ENCODE results near the gene RBCK1. TPM values are rescaled to one million over a fixed set of nuclear protein-coding genes. Genes with fewer than 3 reads are reported as not detected.
"Not testable (repeated sequence)": the region's sequence is repeated elsewhere in the genome, so short reads cannot be mapped to it uniquely, and the experiment has no call there.

RBCK1 gene
- total RNA-seq, 2 donors from 2014 or later = 81.9 to 84.0 TPM

DNA sequence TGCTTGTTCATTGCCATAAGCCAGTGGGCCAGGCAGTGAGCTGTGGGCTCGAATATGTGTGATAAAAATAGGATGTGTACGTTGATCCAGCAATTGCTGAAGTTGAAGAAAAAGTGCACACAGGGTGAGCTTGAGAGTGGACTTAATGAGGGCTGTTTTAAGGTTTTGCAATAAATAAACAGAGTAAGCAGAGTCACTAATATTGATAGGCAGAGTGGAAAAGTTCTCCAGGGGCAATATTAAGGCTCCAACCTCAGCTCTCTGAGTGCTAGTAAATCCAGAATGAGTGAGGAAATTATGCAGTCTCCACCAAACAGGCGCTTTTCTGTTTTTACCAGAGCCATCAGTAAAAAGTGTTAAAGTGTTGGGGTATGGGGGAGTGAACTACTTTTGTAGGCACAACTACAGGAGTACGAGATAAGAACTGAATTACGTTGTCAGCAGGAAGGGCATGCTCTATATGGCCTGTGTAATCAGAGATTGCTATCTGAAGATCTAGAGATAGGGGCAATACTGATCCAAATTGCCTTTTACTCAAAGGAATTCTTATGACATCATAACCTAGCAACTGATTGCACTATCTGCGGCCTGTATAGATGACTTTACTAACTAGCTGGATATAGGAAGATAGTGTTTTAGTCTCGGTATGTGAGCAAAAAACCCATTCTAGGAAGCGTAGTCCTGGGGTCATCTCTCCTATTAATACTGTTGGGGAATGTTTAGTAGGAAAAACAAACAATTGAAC lies 61.8 kb downstream of the RBCK1 start:
- Mint-ChIP-seq H3K27ac (no peak overlapping the region), H3K9me3 (no peaks in the 10 kb centered on the region), H3K36me3 (ENCODE audit: low read depth) (peaks cover 5% of the 10 kb centered on the region), H3K4me1 (no peaks in the 10 kb centered on the region), H3K27me3 (no peaks in the 10 kb centered on the region), H3K4me3 (no peak overlapping the region)
- ATAC-seq (replicated peaks) = no peak

DNA sequence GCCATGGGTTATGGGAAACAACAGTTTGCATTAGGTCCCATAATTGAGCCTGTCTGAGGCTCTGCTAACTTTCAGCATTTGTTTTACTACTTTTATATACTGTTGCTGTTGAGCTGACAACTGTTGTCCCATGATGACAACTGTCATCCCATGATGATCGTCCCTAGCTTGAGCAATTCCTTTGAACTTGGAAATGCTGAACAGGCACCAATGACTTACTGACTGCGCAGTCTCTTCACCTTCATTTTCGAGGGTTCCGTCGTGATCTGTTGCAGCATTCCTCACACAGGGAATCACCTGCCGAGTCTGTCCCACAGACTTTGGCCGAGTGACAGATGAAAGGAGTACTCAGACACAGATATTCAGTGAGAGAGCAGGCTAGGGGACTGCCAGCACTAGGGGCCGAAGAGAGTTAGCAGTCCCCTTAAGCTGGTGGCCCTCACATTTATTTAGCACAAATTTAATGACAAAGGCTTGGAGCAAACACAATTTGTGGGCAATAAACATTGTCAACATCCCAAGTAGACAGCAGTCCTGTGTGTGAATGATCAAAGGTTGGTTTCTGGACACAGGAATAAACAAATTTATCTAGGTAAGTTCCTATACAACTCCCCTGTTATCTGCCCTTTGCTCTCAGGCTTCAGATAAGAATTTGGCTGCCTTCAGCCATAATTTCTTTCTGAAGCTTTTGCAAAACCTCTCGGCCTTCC lies 64.2 kb downstream of the RBCK1 start:
- H3K36me3 Mint-ChIP-seq (ENCODE audit: low read depth) = peaks cover 10% of the 10 kb centered on the region
- no peak overlapping the region for H3K4me3 Mint-ChIP-seq
- no peak for ATAC-seq (replicated peaks)
- H3K4me1 Mint-ChIP-seq = no peaks in the 10 kb centered on the region
- no peak overlapping the region for H3K27ac Mint-ChIP-seq
- H3K9me3 Mint-ChIP-seq = no peaks in the 10 kb centered on the region
- no peaks in the 10 kb centered on the region for H3K27me3 Mint-ChIP-seq

DNA sequence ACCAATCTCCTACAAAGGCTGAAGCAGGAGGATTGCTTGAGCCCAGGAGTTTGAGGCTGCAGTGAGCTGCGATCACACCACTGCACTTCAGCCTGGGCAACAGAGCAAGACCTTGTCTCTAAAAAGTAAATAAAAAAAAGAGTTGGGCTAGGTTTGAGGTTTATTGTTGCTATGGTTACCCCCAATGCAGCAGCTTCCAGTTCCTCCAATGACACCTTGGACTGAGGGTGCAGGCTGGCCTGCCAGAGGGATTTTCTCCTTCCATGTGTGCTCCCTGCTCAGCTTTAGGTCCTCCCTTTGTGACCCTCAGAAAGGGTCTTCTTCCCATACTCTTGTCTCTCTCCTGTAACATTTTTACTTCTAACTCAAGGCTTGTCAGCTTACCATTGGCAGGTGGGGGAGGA lies 64.8 kb downstream of the RBCK1 start:
- ATAC-seq (replicated peaks) = no peak
- H3K4me3 Mint-ChIP-seq = no peak overlapping the region
- no peaks in the 10 kb centered on the region for H3K9me3 Mint-ChIP-seq
- no peak overlapping the region for H3K27ac Mint-ChIP-seq
- H3K36me3 Mint-ChIP-seq (ENCODE audit: low read depth) = peaks cover 16% of the 10 kb centered on the region
- no peaks in the 10 kb centered on the region for H3K27me3 Mint-ChIP-seq
- no peaks in the 10 kb centered on the region for H3K4me1 Mint-ChIP-seq

DNA sequence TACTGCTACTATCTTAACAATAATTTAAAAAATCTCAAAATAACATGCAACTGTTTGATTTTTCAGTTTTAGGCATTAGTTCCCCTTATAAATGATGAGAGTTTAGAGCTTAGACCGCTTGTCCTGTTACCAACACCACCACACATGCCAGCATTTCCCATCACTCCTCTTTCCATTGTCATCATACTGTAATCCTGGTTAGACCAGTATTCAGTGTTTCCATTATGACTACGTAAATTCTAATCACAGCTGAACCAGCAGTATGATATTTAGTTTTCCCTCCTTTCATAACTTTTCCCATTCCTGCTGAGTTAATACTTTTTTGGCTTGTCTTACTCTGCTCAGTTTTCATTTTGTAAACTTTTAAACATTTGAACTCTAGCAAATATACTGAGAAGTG lies 66.5 kb downstream of the RBCK1 start:
- Mint-ChIP-seq H3K27me3 (no peaks in the 10 kb centered on the region), H3K4me3 (no peak overlapping the region), H3K4me1 (peaks cover 4% of the 10 kb centered on the region), H3K27ac (peak overlapping the region; percentile 47), H3K9me3 (no peaks in the 10 kb centered on the region), H3K36me3 (ENCODE audit: low read depth) (peaks cover 33% of the 10 kb centered on the region)
- no peak for ATAC-seq (replicated peaks)

DNA sequence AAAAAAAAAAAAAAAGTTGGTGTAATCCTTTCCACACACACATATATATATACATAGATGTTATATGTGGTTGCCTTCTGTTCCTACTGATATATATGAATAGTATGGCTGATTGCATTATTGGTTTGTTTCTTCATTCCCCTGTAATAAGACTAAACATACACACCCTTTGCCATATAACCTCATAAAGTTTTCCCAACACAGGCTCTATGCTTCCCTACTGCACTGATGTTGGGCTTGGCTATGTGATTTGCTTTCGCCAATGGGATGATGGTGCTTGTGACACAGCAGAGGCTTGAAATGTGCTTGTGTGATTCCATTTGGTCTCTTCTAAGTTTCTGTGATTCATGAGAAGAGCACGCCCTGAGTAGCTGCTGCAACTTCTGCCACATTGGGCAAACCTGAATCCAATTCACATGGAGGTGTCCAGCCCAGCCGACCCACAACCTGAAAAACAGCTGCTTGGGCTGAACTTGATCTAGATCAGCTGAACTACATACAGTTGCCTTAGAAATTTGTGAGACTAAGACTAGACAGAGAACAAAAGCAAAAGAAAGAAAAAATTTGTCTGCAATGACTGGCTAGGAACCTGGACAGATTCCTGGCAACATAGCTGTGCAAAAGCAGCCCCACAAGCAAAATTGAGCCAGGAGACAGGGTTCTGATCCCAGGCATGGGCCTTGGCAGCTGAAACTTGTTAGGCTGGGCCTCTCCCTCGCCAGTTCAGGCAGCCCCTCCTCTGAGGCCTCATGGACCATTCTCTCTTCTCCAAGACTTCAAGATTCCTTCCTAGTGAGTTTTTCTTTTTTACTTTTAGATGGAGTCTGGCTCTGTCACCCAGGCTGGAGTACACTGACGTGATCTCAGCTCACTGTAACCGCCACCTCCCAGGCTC lies 67.6 kb downstream of the RBCK1 start:
- Mint-ChIP-seq H3K4me3 (no peak overlapping the region), H3K36me3 (ENCODE audit: low read depth) (peaks cover 44% of the 10 kb centered on the region), H3K4me1 (peaks cover 4% of the 10 kb centered on the region), H3K27me3 (no peaks in the 10 kb centered on the region), H3K27ac (no peak overlapping the region), H3K9me3 (no peaks in the 10 kb centered on the region)
- ATAC-seq (replicated peaks) = no peak

DNA sequence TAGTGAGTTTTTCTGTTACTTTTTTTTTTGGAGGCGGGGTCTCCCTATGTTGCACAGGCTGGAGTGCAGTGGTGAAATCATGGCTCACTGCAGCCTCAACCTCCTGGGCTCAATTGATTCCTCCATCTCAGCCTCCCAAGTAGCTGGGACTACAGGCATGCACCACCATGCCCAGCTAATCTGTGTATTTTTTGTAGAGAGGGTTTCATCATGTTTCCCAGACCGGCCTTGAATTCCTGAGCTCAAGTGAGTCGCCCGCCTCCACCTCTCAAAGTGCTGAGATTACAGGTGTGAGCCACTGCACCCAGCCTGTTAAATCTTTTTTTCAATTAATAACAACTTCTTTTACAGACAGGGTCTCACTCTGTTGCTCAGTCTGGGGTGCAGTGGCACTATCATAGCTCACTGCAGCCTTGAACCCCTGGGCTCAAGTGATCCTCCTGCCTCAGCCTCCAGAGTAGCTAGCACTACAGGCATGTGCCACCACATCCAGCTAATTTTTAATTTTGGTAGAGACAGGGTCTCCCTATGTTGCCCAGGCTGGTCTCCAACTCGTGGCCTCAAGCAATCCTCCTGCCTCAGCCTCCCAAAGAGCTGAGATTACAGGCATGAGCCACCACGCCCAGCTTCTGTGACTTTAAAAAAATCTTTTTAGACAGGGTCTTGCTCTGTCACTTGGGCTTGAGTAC lies 68.6 kb downstream of the RBCK1 start:
- H3K27me3 Mint-ChIP-seq; H3K4me1 Mint-ChIP-seq; H3K27ac Mint-ChIP-seq; H3K9me3 Mint-ChIP-seq; ATAC-seq (replicated peaks); H3K4me3 Mint-ChIP-seq: not testable (repeated sequence)
- peaks cover 47% of the 10 kb centered on the region for H3K36me3 Mint-ChIP-seq (ENCODE audit: low read depth)

DNA sequence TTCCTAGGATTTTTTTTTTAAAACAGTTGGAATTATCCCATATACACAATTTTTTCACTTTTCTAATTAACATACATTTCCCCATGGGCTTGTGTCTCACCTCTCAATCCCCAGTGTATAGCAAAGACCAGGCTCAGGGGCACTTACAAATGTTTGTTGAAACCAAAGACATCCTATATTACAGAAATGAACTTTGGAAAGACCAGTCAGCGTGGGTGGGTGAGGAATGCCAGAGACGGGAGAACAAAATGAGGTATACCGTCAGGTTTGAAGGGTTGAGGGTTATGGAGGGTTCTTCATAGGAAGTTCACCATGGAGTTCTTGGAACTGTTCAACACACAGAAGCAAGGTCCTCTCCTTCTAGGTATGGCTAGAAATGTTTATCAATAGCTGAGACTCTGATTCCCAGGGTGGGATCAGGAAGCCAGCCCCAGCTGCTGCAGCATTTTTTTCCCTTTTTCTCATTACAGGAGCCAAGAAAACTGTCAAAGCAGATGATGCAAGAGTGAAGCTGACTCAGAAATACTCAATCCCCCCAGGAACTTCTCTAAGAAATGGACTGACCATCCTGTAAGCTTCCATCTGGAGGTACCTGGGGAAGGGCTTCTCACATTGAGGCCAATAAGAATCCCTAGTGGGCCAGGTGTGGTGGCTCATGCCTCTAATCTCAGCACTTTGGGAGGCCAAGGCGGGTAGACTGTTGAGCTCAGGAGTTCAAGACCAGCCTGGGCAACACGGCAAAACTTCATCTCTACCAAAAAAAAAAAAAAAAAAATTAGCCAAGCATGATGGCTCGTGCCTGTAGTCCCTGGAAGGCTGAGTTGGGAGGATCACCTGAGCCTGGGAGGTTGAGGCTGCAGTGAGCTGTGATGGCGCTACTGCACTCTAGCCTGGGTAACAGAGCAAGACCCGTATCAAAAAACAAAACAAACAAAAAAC lies 70.2 kb downstream of the RBCK1 start:
- Mint-ChIP-seq H3K27me3 (no peaks in the 10 kb centered on the region), H3K27ac (peak overlapping the region; percentile 1), H3K4me1 (peaks cover 9% of the 10 kb centered on the region), H3K9me3 (no peaks in the 10 kb centered on the region), H3K36me3 (ENCODE audit: low read depth) (peaks cover 62% of the 10 kb centered on the region), H3K4me3 (no peak overlapping the region)
- no peak for ATAC-seq (replicated peaks)

DNA sequence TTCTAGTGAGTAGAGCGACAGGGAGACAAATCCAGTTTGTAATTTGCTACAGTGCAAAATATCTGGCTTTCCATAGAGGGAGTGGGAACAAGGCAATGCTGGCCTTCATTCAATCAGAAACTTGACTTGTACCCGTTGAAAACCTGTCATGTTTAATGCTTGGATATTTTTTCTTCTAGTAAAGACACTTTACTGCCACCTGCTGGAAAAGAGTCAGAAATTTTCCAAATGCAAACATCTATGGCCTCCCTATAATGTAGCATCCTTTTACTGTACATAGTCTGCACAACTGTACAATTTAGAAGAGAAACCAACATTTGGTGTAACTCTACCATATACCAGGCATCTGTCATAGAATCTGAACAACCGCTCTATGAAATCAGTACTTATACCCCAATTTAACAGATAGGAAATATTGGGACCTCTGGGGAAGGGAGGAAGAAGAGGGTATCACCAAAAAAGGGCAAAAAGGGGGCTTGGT lies 70.9 kb downstream of the RBCK1 start:
- H3K9me3 Mint-ChIP-seq = no peaks in the 10 kb centered on the region
- no peaks in the 10 kb centered on the region for H3K27me3 Mint-ChIP-seq
- peaks cover 9% of the 10 kb centered on the region for H3K4me1 Mint-ChIP-seq
- peak overlapping the region; percentile 1 for H3K27ac Mint-ChIP-seq
- H3K4me3 Mint-ChIP-seq = no peak overlapping the region
- peaks cover 64% of the 10 kb centered on the region for H3K36me3 Mint-ChIP-seq (ENCODE audit: low read depth)
- peak; percentile 60 for ATAC-seq (replicated peaks)

DNA sequence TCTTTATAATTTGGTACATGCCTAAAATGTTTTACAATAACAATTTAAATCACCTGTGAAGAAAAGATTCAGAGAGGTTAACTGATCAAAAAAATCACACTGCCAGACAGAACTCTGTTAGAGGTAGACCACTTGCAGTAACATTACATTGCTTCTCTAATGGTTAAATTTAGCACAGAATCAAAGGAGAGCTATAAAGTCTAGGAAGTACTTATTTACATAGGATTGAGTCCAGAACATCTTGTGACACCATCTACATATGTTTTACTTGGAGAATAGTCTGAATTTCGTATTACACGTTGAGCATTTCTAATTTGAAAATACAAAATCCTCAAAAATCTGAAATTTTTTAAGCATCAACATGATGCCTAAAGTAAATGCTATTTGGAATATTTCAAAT lies 71.4 kb downstream of the RBCK1 start:
- Mint-ChIP-seq H3K9me3 (no peaks in the 10 kb centered on the region), H3K4me1 (peaks cover 9% of the 10 kb centered on the region), H3K27me3 (no peaks in the 10 kb centered on the region), H3K27ac (peak overlapping the region; percentile 1), H3K4me3 (no peak overlapping the region), H3K36me3 (ENCODE audit: low read depth) (peaks cover 69% of the 10 kb centered on the region)
- no peak for ATAC-seq (replicated peaks)

DNA sequence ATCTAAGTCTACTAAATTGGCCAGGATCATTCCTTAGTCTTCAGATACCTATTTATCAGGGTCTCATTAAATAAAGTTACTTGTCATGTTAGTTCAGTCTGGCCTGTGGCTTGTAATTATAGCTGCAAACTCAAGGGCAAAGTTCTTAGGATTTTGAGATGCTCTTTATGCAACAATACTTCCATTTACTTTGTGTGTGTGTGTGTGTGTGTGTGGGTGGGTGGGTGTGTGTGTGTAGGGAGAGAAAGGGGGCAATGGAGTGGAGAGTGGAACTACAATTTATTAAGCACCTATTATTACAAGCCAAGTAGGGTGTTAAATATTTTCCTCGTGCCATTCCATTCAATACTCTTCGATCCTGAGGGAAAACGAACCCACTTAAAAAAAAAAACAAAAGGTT lies 71.9 kb downstream of the RBCK1 start:
- Mint-ChIP-seq H3K9me3 (no peaks in the 10 kb centered on the region), H3K4me1 (peaks cover 9% of the 10 kb centered on the region), H3K4me3 (no peak overlapping the region), H3K27ac (no peak overlapping the region), H3K36me3 (ENCODE audit: low read depth) (peaks cover 75% of the 10 kb centered on the region), H3K27me3 (no peaks in the 10 kb centered on the region)
- ATAC-seq (replicated peaks) = no peak

DNA sequence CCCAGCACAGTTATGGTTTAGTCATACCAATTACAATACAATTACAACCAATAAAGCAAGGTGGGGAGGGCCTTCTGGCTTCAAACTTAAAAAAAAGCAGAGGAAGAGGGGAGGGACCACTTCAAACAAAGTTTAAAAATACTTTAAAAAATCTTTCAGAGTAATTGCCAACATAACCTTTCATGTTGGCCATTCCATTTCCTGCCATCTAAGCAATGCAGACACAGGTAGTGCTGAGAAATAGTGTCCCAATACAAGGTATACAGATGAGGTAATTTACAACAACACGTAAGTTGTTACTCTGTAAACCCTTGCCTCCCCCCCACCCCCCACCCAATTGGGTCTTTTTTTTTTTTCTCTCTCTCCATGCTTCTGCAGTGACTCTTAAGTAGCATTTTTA lies 73.1 kb downstream of the RBCK1 start:
- Mint-ChIP-seq H3K4me3 (no peak overlapping the region), H3K27ac (no peak overlapping the region), H3K4me1 (peaks cover 9% of the 10 kb centered on the region), H3K36me3 (ENCODE audit: low read depth) (peaks cover 81% of the 10 kb centered on the region), H3K9me3 (no peaks in the 10 kb centered on the region), H3K27me3 (no peaks in the 10 kb centered on the region)
- ATAC-seq (replicated peaks) = no peak
